Erythroblast (primary cell): ENCODE measurements around the gene RANGAP1.
"Not testable (repeated sequence)": the region's sequence is repeated elsewhere in the genome, so short reads cannot be mapped to it uniquely, and the experiment has no call there.

Experiments
- DNase-seq, 2 experiments: peaks; one replicate each; lab custom pipeline; 2025; lab: John Stamatoyannopoulos, UW
- GATA1 ChIP-seq: IDR thresholded peaks from 2 replicates; pipeline ENCODE4 v1.6.1; 2011; ENCODE audit warnings: low read depth, mild to moderate bottlenecking, control low read depth, low read length, moderate library complexity
- POLR2A ChIP-seq: IDR thresholded peaks from 2 replicates; pipeline ENCODE4 v1.6.1; 2011; ENCODE audit warnings: mild to moderate bottlenecking, low read length

RANGAP1 gene

DNA sequence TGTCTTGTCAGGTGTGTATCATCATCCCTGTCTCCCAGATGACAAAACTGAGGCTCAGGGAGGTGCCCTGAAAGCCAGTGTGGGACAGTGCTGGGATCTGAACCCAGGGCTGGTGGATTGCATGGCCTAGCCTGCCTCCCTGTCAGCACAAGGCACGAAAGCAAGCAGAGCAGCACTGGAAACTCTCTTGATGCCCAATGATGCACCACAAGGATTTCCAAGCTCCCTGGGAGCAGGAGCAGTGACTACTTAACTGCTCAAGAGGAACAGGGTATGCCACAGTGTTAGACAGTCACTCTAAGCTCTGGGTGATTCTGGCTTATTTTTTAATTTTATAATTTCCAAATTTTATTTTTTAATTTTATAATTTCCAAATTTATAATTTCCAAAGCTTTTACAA is 24.3 kb upstream of the RANGAP1 start:
- DNase-seq = no peak
- no peak for TF ChIP-seq POLR2A
- TF ChIP-seq GATA1 = no peak

- no peak for DNase-seq
- no peak for TF ChIP-seq GATA1
- TF ChIP-seq POLR2A = no peak
These were observed 22.6 kb upstream of the RANGAP1 start for GRCh38 chr22:41308544-41308947.

- no peak for TF ChIP-seq GATA1
- TF ChIP-seq POLR2A = no peak
- no peak for DNase-seq
These were observed 22.1 kb upstream of the RANGAP1 start for GRCh38 chr22:41308054-41308453.

DNA sequence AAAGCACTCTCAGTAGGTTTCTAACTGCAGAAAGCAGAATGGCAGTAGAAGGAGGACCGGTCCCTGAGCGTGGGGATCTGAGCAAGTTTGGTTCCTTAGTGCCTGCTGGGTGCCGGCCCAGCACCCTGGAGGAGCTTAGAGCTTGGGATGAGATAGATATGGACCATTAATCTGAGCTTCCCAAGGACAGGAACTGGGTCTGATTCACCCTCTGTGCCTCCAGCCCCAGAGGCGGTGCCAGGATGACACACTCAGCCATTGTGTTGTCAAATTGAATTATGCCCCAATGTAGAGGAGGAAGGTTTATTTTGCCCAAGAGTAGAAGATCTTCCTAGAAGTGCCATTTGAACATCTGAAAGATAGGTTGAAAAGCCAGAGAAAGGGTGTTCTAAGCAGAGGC is 19.7 kb upstream of the RANGAP1 start:
- TF ChIP-seq POLR2A = no peak
- TF ChIP-seq GATA1 = no peak
- DNase-seq = no peak

- DNase-seq = peak in 1 of 2 experiments; percentile 58
- TF ChIP-seq GATA1 (no peak), POLR2A (no peak)
These were observed 16.8 kb upstream of the RANGAP1 start for GRCh38 chr22:41302811-41303210.

- peak; percentile 45 to 66 for DNase-seq
- TF ChIP-seq GATA1 (no peak), POLR2A (no peak)
These were observed 16.2 kb upstream of the RANGAP1 start for GRCh38 chr22:41302021-41302767.

DNA sequence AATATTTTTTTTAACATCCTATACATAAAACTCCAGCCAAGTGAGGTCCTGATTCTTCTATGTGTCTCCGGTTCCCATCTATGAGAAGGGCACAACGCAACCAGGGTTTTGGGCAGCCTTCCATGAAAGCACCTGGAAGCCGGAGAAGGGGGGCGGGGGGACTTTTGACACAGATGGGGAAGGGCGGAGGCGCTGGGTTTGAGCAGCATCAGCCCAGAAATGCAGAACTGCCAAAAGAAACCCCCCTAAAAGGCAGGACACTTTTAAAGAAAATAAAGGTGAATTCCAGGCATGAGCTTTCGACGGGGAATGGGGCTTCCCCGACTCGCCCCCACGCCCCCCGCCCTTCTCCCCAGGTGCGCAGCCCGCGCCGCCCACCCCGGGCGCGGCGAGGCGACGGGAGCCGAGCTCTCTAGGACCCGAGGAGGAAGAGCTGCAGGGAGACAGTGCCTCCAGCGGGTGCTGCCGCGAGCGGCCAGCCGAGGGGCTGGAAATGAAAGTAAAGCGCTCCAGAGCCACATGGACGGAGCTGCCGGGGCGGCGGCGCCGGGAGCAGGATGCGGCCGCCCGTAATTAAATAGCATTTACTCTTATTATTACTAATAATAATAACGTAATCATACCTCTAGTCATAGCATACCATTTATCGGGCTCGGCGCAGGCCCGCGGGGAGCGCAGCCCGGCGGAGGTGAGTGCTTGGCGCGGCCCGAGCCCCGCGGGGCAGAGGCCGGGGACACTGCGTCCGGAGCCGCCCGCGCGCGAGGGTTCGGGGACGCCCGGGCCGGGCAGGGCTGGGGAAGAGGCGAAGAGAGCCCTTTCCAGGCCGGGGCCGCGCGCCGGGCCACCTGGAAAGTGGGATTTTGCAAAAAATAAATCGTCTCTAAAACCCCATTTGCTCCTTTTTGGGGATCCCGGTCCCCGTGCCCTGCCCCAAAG is 15.4 kb upstream of the RANGAP1 start, which contains the start of gene ZC3H7B:
Gene ZC3H7B (plus strand): TSS at position 441 of the 936 bp plus-strand sequence. CDS start 19,136 bp downstream, outside the sequence.
- TF ChIP-seq GATA1 (no peak), POLR2A (peak; percentile 54)
- peak; percentile 85 to 90 for DNase-seq

GRCh38 chr22:41300661-41301060 is 14.7 kb upstream of the RANGAP1 start:
- no peak for TF ChIP-seq POLR2A
- no peak for TF ChIP-seq GATA1
- no peak for DNase-seq

GRCh38 chr22:41296826-41297667 is 11.1 kb upstream of the RANGAP1 start:
- TF ChIP-seq GATA1 (no peak), POLR2A (no peak)
- no peak for DNase-seq

GRCh38 chr22:41294816-41295215 is 8.8 kb upstream of the RANGAP1 start:
- DNase-seq = not testable (repeated sequence)

DNA sequence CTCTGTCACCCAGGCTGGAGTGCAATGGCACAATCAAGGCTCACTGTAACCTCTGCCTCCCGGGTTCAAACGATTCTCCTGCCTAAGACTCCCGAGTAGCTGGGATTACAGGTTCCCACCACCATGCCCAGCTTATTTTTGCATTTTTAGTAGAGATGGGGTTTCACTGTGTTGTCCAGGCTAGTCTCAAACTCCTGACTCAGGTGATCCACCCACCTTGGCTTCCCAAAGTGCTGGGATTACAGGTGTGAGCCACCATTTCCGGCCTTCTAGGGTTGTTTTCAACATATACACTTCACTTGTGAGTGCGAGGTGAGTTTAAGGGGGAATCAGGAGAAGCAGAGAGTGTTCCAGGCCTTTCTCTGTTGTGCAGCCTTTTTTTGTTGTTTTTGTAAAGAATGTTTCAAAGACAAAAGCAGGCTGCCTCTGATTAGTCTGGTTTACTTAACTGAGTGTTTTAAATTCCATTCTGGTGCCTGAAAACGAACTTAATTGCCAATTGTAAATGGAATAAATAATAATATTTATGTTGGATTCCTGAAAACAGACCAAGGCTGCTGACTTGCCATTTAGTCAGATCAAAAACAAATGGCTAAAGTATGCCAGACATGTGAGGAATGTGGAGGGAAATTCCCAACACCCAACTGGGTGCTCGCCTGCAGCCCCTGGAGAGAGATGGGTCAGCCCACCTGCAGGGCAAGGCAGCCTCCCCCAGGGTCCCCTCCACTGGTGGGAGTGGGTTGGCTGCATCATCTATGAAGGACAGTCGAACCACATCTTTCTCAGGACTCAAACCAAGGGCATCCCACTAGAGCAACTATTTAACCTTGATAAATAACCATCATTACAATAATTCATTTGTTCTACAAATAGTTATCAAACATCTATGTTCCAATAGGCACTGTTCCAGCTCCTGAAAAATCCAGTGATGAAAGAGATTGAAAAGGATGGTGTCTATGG is 4.6 kb upstream of the RANGAP1 start:
- no peak for DNase-seq

GRCh38 chr22:41289671-41290070 is 3.7 kb upstream of the RANGAP1 start:
- no peak for TF ChIP-seq POLR2A
- DNase-seq = no peak

More for the DNA sequence above, 4.6 kb upstream of the RANGAP1 start:
- no peak for TF ChIP-seq POLR2A
- no peak for TF ChIP-seq GATA1
